GM19395 (cell line): ENCODE data around the gene LHFPL2.
"Not testable (repeated sequence)": the region's sequence is repeated elsewhere in the genome, so short reads cannot be mapped to it uniquely, and the experiment has no call there.

Experiments used
- ATAC-seq: cut with Tn5 transposase; IDR thresholded peaks from one replicate; pipeline ENCODE4 v1.9.1; 2021; ENCODE audit warnings: mild to moderate bottlenecking, moderate library complexity; ENCODE audit not compliant: unreplicated experiment

Gene LHFPL2

DNA sequence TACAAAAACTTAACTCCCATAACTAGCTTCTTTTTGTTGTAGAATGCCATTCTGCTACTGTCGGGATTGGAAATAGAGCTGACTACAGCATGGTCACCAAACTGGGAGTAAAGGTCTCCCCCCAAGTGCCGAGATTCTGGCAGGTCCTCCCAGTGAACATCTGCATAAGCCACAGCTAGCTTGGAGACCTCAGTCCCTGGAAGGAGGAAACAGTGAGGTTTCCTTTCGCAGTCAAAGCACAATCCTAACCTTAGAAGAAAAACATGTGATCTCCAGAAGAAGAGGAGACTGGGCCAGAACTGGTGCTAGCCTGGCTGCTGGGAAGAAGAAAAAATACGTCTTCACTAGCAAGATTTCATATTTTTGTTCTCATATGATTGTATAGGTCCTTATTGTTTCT, 160.7 kb downstream of the LHFPL2 start:
- ATAC-seq = no peak

DNA sequence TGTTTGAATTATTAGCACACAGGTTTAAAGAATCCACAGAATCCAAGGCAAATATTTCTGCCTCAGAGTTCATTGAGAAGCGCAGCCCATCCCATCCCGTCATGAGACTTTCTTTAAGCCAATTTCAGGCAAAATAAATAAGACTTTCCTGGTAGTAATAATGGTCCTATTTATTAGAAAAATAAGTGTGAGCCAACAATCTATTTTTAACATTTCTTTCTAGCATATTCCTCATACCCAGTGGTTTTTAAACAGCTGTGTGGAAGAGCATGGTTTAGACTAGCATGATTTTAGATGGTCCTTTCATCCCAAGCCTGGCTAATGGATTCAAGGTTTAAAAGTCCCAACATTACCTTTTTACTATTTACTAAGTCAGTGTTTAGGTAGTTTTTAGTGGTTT, 162.4 kb downstream of the LHFPL2 start:
- no peak for ATAC-seq

DNA sequence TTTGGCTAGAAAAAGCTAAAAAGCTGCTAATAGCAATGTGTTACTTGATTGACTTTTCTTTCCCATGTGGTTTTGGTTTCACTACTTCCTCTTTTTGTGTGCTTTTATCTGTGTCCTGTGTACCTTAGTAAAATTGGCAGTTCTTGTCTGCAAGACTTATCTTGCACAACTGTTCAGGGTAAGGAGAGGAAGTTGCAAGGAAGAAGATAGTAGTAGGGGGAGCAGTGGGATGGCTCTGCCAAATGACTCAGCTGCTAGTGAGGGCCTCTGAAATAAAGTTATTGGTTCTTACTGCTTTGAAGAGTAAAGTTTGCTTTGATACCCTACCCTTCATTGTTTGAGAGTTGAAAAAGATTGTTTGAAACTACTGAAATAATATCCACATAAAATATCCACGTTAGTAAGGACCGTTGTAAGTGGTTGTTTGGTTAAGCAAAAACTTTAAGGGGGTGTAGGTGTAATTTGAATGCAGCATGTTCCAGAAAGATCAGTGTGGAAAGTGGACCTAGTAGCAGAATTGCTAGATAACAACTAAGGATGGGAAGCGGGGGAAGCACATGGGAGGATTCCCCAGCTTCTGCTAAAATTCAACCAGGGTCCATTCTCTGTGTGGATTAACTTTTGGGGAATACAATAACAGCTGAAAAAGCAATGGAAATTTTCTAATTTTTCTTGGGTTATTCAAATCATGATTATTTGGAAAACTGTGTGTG, 164.6 kb downstream of the LHFPL2 start:
- ATAC-seq = peak; percentile 89

DNA sequence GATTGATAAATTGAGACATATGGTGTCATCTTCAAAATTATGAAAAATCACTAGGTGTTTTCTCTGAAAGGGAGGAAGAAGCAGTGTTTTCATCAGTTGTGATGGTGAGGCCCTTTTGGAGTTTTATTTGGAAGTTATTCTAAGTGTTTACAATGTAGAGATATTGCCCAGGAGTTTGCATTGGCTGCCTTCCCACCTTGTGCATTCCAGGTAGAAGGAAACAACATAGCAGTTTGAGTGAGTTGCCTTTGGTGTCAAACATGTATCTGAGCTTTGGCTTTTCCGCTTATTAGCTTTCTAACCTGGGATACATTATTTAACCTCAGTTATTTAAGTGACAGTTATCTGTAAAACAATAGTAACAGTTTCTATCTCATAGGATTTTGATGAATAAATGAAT, 165.6 kb downstream of the LHFPL2 start:
- no peak for ATAC-seq

DNA sequence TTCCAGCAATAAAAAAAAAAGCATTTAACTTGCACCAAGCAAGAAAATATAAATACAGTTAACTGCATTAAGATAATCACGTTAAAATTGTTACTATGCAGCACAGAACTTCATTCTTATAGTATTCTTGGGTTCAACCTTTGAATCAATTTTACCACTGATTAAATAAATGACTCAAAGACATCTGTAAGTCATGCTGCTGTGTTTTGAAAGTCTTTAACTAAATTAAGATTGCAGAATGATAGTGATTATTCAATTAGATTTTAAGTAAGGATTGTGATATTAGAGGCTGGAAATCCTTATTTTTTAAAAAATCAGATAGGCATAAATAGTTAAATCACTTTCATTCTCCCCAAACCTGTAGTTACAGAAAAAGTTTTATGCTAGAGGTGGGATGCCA, 171.8 kb downstream of the LHFPL2 start:
- no peak for ATAC-seq

DNA sequence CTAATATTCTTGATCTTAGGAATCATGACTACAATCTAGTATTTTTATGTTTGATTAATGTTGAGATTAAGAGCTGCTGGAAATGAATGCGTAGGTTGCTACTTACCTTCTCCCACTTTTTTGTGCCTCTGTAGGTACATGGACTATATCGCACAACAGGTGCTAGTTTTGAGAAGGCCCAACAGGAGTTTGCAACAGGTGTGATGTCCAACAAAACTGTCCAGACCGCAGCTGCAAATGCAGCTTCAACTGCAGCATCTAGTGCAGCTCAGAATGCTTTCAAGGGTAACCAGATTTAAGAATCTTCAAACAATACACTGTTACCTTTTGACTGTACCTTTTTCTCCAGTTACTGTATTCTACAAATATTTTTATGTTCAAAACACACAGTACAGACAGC, 173.2 kb downstream of the LHFPL2 start:
- no peak for ATAC-seq

DNA sequence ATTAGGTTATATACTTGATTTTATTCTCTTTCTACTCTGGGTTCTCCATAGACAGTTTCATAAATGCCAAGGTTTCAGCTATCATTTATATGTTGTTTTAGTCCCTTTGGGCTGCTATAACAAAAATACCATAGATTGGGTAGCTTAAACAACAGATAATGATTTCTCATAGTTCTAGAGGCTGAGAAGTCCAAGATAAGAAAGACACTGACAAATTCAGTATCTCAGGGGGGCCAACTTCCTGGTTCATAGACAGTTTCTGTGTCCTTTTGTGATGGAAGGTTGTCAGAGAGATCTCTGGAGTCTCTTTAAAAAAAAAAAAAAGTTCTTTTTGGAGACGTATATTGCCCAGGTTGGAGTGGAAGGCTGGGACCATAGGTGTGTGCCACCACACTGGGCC, 174.8 kb downstream of the LHFPL2 start:
- no peak for ATAC-seq

DNA sequence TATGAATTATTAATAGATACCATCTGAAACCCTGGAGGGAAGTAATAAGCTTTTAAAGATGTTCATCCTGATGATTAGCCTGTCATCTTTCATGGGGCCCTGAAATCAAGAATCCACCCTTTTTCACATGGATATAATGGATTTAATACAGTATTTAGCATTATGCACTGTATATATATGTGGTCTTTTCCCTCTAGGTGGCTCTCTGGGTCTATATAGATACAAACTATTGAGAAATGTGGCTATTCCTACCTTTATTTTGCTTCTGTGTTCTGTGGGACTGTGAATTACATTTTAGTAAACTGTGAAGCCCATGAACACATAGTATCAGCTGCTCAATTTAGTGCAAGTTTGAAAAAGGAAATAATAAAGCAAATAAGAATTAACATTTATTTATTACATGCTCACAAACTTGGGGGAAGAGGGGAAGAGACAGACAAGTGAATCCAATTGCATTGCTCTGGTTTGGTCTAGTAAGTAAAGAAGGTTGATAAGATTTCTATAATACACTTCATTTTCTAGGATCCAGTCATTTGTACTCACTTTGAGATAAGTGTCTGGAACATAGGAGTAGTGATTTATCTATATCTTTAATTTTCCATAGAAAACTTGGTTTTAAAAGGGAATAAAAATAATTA, 176.0 kb downstream of the LHFPL2 start:
- no peak for ATAC-seq

DNA sequence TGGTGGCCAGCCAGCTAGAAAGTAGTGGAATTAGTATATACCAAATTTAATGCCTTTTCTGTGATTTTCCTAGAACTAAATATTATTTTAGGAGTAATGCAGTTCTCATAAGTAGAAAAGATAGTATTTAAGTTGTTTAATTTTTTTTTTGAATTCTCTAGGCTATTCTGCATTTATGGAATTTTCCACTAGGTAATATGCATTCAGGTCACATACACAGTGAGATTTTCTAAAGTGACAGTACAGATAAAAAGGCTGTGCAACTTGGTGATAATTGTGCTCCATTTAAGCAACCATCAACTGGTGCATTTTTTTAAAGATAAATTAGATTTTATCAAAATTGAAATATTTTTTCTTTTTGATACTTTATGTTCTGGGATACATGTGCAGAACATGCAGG, 176.7 kb downstream of the LHFPL2 start:
- ATAC-seq = no peak

DNA sequence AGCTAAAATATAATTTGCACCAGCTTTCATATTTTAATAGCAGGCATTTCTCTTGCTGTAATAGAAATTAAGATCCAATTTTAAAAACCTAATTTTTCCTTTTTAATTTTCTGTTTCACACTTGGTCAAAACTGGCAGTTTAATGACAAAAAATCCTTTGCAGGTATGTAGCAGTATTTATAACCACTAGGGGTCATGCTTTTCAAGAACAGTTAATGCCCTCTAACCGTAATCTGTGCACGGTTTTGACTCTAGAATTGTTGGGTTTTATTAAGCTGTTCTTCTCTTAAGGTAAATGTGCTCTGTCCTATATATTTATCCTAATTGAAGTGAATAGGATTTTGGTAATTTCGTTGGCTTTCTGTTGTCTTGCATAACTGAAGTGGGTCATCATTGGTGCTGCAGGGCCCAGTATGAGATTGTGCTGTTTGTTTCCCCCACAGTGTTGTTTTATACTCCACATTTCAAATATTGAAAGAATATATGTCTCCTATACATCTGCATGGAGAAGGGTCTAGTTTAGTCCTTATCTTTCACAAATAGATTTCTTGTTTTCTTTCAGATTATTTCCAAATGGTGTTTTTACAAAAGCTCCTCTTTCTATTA, 180.7 kb downstream of the LHFPL2 start:
- no peak for ATAC-seq

DNA sequence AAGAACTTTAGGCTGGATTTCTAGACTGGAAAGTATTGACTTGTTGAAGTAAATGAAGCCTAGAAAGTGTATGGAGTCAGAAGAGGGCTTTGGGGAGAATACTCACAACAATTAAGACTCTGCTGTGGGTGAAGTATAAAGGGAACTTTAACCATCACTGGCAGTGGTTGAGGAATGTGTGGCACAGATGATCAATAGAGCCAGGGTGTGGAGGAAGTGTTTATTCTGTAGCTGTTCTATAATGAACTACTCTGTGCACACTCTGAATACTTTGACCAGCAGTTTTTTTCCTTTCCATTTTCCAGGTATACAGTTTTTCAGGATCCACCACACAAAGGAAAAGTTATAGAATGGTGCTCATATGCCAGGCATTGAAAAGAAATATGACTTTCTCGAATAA, 181.4 kb downstream of the LHFPL2 start:
- no peak for ATAC-seq

DNA sequence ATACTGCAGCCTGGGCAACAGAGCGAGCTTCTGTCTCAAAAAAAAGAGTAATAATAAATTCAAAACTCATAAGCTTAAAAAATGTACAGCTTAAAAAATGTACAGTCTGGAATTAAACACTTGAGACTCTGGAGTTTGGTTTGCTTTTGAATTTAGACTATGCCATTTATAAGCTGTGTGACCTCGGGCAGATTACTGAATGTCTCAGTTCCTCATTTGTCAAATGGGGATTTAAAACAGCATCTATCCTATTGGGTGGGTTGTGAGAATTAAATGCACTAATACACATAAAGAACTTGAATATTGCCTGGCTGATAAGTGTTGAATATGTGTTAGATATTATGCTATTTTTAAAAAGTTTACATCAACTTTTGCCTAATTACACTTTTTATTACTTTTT, 189.7 kb downstream of the LHFPL2 start:
- no peak for ATAC-seq

DNA sequence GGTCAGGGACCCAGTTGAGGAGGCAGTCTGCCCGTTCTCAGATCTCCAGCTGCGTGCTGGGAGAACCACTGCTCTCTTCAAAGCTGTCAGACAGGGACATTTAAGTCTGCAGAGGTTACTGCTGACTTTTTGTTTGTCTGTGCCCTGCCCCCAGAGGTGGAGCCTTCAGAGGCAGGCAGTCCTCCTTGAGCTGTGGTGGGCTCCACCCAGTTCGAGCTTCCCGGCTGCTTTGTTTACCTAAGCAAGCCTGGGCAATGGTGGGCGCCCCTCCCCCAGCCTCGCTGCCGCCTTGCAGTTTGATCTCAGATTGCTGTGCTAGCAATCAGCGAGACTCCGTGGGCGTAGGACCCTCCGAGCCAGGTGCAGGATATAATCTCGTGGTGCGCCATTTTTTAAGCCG, 191.1 kb downstream of the LHFPL2 start:
- not testable (repeated sequence) for ATAC-seq

DNA sequence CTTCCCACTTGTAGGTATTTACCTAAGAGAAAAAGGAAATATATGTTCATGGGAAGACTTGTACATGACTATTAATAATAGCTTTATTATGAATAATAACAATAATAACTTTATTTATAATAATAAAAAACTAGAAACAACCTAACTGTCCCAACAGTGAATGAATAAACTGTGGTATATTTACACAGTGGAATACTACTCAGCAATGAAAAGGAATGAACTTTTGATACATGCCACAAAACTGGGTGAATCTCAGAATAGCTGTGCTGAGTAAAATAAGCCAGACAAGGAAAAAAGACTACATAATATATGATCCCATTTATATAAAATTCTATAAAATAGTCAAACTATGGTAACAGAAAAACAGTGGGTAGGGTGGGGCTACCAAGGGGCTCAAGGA, 199.5 kb downstream of the LHFPL2 start:
- ATAC-seq = no peak

DNA sequence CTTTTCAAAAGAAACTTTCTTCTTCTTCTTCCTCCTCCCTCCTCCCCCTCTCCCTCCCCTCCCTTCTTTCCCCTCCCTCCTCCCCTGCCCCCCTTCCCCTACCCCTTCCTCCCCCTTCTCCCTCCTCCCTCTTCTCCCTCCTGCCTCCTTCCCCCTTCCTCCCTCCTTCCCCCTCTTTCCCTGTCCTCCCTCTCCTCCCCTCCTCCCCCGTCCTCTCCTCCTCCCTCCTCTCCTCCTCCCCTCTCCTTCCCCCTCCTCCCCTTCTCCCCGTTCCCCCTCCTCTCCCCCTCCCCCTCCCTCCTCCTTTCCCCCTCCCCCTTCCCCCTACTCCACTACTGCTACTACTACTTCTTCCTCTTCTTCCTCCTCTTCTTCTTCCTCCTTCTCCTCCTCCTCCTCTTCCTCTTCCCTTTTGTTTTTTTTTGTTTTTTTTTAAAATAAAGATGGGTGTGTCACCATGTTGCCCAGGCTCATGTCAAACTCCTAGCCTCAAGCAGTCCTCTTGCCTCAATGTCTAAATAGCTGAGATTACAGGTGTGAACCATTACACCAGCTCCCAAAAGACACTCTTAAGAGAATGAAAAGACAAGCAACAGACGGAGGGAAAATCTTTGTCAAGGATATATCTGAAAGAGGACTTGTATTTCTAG, 200.7 kb downstream of the LHFPL2 start:
- ATAC-seq = no peak
